ENCODE measurements around the gene HSPB2. TPM values are rescaled to one million over a fixed set of nuclear protein-coding genes. Genes with fewer than 3 reads are reported as not detected.

Gene HSPB2
- total RNA-seq, 4 donors from 2014 or later: 0.21 to 5.2 TPM; not detected in 2

- no peaks in the 10 kb centered on the region for H3K27me3 ChIP-seq
- H3K27ac ChIP-seq: peak overlapping the region; percentile 62 to 75
- intact Hi-C loops (cut with DNase I; ENCODE audit: low total_unique reads): no loop called here
- no peak overlapping the region for H3K4me3 ChIP-seq
- H3K9me3 ChIP-seq: no peaks in the 10 kb centered on the region
- DNase-seq: no peak
- TF ChIP-seq CTCF (IDR thresholded peaks at IDR 0.05) (no peak), POLR2A (IDR thresholded peaks at IDR 0.05) (no peak)
- no peaks in the 10 kb centered on the region for H3K36me3 ChIP-seq
- H3K4me1 ChIP-seq: no peaks in the 10 kb centered on the region
Measured at GRCh38 chr11:111944139-111944538, 31.6 kb downstream of the HSPB2 start.

- TF ChIP-seq POLR2A (IDR thresholded peaks at IDR 0.05) (no peak), CTCF (IDR thresholded peaks at IDR 0.05) (no peak)
- no peaks in the 10 kb centered on the region for H3K9me3 ChIP-seq
- no peak overlapping the region for H3K4me3 ChIP-seq
- intact Hi-C loops (cut with DNase I; ENCODE audit: low total_unique reads): no loop called here
- peak overlapping the region; percentile 62 to 75 for H3K27ac ChIP-seq
- DNase-seq: no peak
- H3K27me3 ChIP-seq: no peaks in the 10 kb centered on the region
- H3K36me3 ChIP-seq: no peaks in the 10 kb centered on the region
- no peaks in the 10 kb centered on the region for H3K4me1 ChIP-seq
Measured at GRCh38 chr11:111944651-111945051, 32.1 kb downstream of the HSPB2 start.

GRCh38 chr11:111945198-111945597 lies 32.7 kb downstream of the HSPB2 start:
- intact Hi-C loops (cut with DNase I; ENCODE audit: low total_unique reads): no loop called here
- H3K4me3 ChIP-seq: no peak overlapping the region
- H3K4me1 ChIP-seq: no peaks in the 10 kb centered on the region
- H3K27me3 ChIP-seq: no peaks in the 10 kb centered on the region
- H3K36me3 ChIP-seq: no peaks in the 10 kb centered on the region
- H3K9me3 ChIP-seq: no peaks in the 10 kb centered on the region
- H3K27ac ChIP-seq: peak overlapping the region in 1 of 2 donors; percentile 75
- DNase-seq: no peak
- no peak for TF ChIP-seq POLR2A (IDR thresholded peaks at IDR 0.05)
- no peak for TF ChIP-seq CTCF (IDR thresholded peaks at IDR 0.05)

- H3K27ac ChIP-seq: no peak overlapping the region
Measured at GRCh38 chr11:111946499-111946898, 34.0 kb downstream of the HSPB2 start.

GRCh38 chr11:111947143-111947542 lies 34.6 kb downstream of the HSPB2 start:
- Histone ChIP-seq H3K36me3 (no peaks in the 10 kb centered on the region), H3K27ac (no peak overlapping the region), H3K4me3 (no peak overlapping the region), H3K9me3 (no peaks in the 10 kb centered on the region), H3K27me3 (no peaks in the 10 kb centered on the region), H3K4me1 (no peaks in the 10 kb centered on the region)
- TF ChIP-seq CTCF (IDR thresholded peaks at IDR 0.05): no peak
- TF ChIP-seq POLR2A (IDR thresholded peaks at IDR 0.05): no peak
- no peak for DNase-seq
- intact Hi-C loops (cut with DNase I; ENCODE audit: low total_unique reads): no loop called here

More at GRCh38 chr11:111946499-111946898, 34.0 kb downstream of the HSPB2 start:
- Histone ChIP-seq H3K9me3 (no peaks in the 10 kb centered on the region), H3K4me3 (no peak overlapping the region), H3K27me3 (no peaks in the 10 kb centered on the region), H3K36me3 (no peaks in the 10 kb centered on the region), H3K4me1 (no peaks in the 10 kb centered on the region)
- no peak for DNase-seq
- intact Hi-C loops (cut with DNase I; ENCODE audit: low total_unique reads): no loop called here
- TF ChIP-seq POLR2A (IDR thresholded peaks at IDR 0.05) (no peak), CTCF (IDR thresholded peaks at IDR 0.05) (no peak)
